HG03558 (cell line): ENCODE results near the gene GLG1.

Experiments used
- ATAC-seq: cut with Tn5 transposase; IDR thresholded peaks from one replicate; pipeline ENCODE4 v1.9.1; 2021; ENCODE audit warnings: moderate number of reproducible peaks; ENCODE audit not compliant: unreplicated experiment; ENCODE audit errors: extremely low read depth

GLG1 gene

DNA sequence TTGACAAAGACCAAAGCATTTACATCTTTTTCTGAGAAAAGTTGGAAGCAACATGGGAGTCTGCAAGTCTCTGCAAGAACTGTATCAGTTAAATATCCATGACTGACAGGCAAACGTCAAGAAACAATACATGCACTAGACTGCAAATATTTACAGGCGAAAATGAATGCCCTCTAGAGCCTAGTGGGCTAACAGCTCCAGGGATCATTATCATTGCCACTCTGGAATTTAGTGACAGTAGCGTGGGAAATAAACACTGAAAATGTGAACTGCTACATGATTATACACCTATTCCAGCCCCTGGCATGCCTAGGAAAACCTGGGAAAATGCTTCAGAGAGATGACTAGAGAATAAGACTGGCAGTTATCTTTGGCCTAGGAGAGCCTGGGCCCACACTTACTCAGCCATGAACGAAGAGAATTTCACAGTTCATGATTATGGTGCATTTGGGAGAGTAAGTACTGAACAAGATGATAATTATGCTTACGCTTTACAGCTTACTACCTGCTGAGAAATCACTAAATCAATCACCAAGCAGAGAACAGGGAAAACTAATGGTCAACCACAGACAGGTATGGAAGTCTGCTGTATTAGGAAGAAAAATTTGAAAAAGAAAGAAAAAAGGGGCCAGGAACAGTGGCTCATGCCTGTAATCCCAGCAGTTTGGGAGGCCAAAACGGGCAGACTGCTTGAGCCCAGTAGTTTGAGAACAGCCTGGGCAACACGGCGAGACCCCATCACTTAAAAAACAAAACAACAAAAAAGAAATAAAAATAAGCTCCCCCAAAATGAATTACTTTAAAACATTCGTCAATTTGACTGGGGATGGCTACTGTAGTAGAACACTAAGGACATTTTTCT is 119.0 kb downstream of the GLG1 start:
- ATAC-seq = no peak

DNA sequence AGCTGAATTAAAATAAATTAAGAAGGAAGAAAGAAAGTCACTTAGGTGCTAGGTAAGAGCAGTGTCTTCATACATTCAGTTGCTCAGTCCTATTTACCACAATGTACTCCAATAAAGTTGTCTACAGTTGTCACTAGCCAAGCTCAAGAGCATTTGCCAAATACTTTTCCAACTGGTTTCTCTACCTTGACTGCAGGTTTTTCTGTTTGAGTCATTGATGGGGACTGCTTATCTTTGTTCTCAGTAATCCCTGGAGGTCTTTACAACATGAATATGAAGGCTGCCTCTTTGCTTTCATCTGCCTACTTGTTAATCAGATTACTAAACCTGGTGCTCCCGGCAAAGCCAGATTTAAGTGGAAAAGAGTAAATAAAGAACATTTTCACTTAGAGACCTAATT is 121.0 kb downstream of the GLG1 start:
- no peak for ATAC-seq

DNA sequence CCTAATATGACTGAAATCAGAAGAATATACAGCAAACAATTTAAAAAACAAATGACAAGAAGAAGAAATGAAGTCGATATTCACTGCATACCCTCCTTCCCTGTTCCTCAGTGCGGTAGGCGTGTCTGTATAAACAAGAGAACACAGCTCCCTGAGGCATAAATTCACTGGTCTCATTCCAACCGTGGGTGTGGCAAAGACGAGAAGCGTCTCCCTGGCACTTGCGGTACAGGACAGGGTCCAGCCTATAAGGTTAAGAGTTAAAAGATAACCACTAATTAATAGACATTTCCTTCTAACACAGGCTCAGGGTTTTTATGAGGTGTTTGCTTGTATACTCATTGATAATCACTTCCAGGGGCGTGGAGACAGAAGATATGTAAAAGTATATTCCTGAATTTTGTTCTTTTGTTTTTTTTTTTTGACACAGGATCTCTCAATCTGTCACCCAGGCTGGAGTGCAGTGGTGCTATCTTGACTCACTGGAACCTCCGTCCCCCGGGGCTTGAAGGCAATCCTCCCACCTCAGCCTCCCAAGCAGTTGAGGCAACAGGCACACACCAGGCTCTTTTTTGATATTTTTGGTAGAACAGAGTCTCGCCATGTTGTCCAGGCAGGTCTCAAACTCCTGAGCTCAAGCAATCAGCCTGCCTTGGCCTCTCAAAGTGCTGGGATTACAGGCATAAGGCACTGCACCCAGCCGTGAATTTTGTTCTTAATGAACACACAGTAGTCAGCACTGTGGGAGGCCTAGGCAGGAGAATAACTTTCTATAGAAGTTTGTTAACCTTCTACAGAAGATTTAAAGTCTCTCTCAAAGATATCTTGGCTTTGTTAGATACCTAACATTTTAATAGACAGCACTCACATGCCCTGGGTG is 126.5 kb downstream of the GLG1 start:
- ATAC-seq = no peak

DNA sequence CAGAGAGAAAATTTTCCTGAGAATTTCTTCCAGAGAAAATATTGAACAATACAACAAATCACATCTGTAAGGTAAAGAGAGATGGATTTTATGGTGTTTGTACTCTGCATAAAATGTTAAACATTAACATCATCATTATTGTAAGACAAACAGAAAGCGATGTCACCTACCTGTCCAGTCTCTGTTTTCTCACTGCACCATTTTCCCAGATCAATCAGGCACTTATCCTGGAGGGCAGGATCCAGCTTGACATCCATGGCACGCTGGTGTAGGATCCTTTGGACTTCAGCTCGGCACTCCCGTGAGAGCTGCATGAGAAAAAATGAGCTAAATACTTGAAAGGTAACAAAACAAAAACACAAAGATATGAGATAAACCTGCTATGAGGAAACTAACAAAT is 129.7 kb downstream of the GLG1 start:
- ATAC-seq = no peak

DNA sequence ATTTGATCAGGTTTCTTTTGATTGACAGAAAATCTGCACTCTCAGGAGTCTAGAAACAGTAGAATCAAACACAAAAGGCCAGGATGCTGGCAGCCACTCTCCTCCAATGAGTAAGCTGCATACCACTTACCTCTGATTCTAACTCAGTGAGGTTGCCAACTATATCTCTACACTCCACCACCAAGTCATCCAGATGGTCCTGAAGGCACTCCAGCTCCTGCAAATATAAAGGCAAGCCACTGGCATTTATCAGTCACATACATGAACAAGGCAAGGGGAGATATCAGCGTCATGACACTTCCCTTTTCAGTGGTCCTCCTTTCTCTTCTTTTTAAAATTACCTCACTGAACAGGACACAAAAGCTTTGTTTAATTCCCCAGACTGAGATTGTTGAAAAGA is 132.5 kb downstream of the GLG1 start:
- ATAC-seq = no peak

DNA sequence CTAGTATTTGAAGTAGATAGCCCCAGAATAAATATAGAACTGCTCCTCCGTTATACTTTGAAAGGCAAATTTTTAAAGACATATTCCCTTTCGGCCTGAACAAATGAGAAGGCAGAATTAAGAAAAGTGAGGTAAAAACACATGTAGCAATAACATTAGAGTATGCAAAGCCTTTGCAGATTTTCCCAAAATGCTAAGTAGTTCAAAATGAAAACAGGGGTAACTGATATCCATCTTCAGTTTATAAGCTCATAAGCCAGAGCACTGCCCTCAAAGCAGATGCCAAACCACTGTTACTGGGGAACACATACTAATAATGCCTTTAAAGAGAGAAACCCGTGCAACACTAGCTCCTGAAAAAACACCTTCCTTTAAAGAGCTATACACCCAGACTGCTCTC is 134.4 kb downstream of the GLG1 start:
- ATAC-seq = no peak

DNA sequence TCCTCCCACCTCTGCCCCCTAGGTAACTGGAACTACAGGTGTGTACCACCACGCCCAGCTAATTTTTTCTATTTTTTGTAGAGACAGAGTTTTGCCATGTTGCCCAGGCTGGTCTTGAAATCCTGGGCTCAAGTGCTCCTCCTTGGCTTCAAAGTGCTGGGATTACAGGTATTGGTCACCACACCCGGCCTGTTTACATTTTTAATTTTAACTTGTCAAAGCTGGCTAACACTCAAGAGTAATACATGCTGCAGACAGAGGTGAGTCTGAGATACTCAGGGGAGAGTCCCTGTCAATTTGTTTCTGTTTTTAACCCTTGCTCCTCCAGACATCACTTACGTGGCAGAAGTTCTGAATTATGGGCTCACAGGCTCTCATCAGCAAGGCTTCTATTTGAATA is 134.9 kb downstream of the GLG1 start:
- ATAC-seq = no peak

DNA sequence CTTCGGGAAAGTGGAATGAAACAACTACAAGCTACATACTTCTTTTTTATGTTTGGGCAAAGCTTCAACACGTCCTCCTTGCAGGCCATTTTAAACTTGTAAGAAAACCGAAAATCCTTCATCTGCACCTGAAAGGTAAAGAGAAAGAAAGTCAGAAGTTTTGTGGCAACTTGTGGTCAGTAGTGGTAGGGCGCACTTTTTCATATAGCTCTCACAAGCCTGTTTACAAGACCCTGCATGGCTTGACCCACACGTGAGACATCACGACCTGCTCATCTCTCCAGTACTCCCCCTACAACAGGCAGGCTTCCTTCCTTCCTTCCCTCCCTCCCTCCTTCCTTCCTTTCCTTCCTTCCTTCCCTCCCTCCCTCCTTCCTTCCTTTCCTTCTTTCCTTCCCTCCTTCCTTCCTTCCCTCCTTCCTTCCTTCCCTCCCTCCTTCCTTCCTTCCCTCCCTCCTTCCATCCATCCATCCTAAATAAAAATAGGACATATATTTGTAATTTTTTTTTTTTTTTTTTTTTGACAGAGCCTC is 136.9 kb downstream of the GLG1 start:
- no peak for ATAC-seq

DNA sequence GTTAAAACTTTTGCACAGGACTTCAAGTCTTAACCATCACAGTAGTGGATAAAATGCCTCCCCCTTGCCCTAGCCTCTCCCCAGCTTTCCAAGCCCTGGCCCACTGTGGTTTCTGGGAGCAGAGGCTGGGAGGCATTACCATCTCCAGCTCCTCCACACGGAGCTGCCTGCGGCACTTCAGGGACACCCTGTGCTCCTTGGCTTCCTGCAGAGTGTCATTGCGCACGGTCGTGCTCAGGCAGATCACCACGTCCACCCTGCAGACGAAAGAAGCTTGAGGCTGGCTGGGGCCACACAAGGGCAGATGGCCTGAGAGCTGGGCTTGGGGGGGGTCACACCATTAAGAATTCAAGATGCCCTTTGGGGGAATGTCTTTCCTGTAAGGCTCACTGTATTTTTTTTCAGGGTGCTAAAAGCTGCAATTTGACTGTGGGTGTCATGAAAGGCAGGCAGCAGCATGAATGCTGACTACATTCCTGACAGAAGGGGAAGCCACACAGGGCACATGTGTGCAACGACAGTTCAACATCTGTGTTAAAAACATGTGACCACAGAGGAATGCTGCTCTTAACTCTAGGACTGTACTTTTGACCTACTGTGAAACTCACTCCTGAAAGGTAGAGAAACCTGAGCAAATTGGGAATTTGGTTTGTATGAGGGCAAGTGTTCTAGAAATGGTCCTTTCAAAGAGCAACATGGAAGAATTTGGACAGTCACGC is 137.9 kb downstream of the GLG1 start:
- no peak for ATAC-seq

DNA sequence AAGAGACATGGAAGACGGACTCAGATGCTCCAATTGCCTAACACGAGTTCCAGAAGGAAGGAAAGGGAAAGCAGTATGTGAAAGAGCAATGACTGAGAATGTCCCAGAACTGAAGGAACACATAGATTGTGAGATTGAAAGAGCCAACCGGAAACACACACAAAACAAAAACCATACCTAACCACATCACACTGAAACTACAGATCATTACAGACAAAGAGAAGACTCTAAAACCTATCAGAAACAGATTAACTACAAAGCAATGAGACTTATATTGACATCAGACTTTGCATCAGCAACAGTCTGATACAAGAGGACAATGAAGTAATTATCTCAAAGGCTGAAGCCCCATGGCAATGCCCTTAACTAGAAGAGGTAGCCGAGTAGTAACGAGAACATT is 140.0 kb downstream of the GLG1 start:
- ATAC-seq = no peak

DNA sequence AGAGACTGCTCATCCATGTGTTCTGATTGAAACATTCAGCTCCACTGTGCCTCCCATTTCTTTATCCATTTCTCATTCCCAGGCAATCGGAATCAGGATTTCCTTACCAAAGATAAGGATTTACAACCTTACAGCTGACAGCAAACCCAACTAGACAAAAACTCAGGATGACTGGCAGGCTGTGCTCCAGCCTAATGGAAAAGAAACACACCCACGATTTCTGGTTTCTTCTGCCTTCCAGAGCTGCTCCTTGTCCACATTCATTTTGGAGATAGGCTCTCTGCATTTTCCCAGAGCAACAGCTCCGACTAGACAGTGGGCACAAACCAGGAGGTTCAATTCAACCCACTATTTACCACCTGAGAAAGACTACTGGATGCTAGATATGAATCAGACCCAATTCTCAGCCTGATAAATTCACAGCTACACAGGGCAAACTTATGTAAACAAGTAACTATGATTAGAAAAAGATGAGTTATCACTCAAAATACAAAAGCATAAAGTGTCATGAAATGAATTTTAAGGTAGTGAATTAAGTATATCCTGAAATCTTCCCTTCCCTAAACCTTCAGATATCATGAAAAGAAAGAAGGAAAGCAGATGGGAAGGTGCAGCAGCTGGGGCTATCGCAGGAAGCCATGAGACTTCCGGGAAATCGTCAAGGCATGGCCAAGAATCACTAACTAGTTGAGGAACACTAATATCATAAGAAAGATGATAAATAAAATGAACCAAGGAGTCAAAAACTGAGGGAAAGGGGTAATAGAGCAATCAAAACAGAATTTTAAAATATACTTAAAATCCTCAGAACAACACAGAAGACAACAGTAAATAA is 140.8 kb downstream of the GLG1 start:
- no peak for ATAC-seq

DNA sequence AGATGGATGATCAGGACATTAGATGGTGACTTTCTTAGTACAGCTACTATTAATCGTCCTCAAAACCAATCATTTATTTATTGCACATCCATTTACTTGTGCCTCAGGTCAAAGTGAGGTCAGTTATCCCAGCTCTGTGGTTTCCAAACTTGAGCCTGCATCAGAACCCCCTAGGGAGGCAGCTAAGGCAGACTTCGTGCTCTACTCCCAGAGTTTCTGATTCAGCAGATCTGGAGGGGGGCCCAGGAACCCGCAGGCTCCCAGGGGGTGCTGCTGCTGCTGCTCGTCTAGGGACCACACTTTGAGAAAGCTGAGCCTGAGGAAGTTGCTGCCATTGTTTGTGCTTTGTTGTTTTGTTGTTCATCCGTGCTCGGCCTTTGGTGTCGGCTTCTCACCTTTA is 141.6 kb downstream of the GLG1 start:
- ATAC-seq = no peak

DNA sequence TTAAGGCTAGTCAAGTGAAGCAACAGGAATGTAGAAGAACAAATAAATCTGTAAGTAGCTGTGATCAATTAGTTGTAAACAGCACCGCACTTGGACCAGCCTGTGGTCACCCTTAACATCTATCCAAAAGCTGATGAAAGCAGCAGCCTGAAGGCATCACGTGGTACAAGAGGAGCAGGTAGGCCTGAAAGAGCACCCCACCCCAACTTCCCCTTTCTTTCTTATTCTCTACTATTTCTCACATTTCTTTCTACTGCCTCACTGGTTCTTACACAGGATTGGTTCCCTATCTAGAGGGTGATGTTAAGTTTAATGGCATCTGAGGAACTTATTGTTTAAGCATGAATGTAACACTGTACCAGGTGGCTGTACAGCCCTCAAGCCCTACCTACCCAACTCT is 143.0 kb downstream of the GLG1 start:
- ATAC-seq = no peak

DNA sequence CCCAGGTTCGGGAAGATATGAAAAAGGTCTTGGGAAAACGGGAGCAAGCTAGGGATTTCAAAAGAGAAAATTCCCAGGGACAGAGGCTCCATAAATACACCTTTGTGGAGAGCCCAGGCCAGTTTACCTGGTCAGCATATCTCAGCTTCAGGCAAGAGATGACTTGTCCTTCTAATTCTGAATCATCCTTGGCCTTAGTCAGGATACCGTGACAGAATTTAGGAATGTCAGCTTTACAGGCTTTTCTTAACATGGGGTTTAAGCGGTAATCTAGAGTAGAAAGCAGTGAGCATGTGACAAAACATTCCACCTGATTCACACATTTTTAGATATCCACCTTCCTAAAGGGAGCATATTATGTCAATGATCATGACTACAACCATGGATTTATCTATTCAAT is 144.6 kb downstream of the GLG1 start:
- no peak for ATAC-seq

DNA sequence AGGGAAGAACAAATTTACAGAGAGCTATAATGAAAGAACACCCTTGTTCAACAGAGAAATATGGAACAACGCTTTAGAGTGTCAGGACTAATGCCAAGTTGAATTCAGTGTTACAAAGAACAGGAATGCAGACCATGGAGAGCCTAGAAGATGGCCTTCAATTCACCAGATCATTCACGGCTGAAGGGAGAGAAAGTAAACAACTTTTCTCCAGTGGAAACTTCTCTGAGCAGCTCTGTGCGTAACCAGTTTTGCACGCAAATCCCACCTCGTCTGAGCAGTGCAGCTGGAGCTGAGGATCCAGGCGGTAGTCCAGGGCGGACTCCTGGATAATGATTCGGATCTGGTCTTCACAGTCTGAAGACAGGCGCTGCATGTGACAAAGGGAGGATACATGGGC is 145.1 kb downstream of the GLG1 start:
- ATAC-seq = no peak

DNA sequence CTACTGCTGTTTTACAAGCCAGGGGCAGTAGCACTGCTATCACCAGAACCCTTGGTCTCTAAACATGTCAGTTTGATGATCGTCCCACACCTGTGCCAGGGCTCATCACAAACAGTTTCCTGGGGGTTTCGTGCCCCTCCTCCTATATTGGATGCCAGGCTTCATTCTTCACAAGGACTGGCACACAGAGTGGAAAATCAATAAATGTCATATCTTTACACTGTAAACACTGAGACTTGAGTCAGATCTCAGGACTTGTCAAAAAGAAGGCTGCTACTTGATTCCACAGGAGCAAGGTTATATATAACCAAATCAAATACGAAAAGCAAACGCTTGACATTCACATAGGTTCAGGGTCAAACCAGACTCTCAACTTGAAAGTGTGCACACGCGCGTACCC is 146.4 kb downstream of the GLG1 start:
- ATAC-seq = no peak

DNA sequence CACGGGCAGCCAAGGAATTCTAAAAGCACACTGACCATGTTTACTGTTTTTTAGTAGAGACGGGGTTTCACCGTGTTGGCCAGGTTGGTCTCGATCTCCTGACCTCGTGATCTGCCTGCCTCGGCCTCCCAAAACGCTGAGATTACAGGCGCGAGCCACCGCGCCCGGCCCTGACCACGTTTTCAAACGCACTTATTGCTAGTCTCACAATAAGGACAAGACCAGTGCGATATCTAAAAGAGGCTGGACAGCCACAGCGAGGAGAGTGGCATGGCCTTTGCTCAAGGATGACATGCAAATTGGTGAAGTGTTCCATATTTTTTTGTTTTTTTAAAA is 150.7 kb downstream of the GLG1 start:
- ATAC-seq = no peak

DNA sequence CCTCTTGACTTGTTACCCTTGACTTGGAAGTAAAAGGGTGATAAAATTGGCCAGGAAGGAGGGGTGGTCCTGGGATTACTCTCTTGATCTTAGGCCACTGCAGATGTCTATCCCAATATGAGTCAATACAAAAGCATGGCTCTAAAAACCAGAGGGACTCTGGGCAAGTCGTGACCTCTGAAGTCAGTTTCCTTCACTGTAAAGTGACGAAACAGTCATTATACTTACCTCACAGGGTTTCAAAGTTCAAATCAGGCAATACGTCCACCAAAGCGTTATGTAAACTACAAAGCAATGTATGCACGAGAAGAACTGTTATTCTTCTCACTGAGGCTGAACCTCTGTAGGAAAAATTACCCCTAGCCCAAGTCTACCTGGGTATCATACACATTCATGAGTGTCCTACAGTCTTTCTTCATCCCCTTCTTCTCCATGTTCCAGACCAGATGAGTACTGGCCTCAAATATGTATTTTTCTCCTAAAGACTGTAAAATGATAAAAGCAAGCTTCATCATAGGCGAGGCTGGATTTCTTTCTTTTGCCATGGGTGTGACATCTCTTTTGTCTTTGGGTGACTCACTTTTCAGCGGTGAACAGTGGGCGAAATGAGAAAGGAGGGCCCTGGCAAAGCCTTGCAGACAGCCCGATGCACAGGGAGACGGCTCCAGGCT is 151.2 kb downstream of the GLG1 start:
- no peak for ATAC-seq

DNA sequence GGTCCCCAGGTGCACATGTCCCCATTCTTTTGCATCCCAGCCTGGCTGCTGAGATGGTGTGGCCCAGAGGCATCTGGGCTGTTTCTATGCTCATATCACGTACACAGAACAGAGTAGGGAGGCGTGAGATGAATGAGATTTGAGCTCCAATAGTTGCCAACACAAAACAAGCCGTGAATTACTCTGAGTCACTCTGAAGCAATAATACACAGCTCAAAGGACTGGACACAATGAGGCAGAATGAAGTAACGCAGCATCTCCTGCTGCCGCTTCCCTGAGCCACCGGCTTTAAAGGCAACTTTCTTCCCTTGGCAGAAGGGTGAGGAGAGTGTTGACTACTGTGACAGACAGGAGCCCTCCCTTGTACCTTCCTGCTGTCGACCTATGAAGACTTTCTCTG is 151.7 kb downstream of the GLG1 start:
- ATAC-seq = no peak
